Muscle of leg (tissue), 11 donors: ENCODE results near the gene CCDC124. TPM values are rescaled to one million over a fixed set of nuclear protein-coding genes. Genes with fewer than 3 reads are reported as not detected.
A peak's percentile ranks its signal among the peaks of the same experiment; 100 is the strongest.

Experiments used
- DNase-seq: peaks from one replicate; pipeline ENCODE4 v3.0.0; 2013
- H3K27ac ChIP-seq: one replicate; pipeline ENCODE4 v1.5.1; 2013; ENCODE audit warnings: mild to moderate bottlenecking, low read length, control low read depth
- H3K27me3 ChIP-seq: one replicate; pipeline ENCODE4 v1.6.1; 2013; ENCODE audit warnings: low read length; ENCODE audit not compliant: control insufficient read depth, insufficient read depth
- H3K36me3 ChIP-seq: one replicate; pipeline ENCODE4 v1.6.1; 2013; ENCODE audit warnings: low read length; ENCODE audit not compliant: control insufficient read depth, insufficient read depth
- H3K4me1 ChIP-seq: one replicate; pipeline ENCODE4 v1.6.1; 2013; ENCODE audit warnings: low read length; ENCODE audit not compliant: control insufficient read depth, insufficient read depth
- H3K4me3 ChIP-seq: one replicate; pipeline ENCODE4 v1.5.1; 2013; ENCODE audit warnings: low read length, control low read depth
- H3K9me3 ChIP-seq: replicated peaks from 2 replicates; pipeline ENCODE4 v1.6.1; 2013; ENCODE audit warnings: low read depth, low read length; ENCODE audit not compliant: control insufficient read depth
- WGBS: methylation state at CpG from one replicate; pipeline ENCODE4 v1.1.5; 2013; ENCODE audit warnings: missing lambda C conversion rate; ENCODE audit not compliant: insufficient coverage; 5-methylcytosine and 5-hydroxymethylcytosine counted together
- polyA plus RNA-seq, 8 donors: library from polyadenylated mRNA; unstranded; fragments of 120-200 nt; gene quantifications; one replicate each; pipeline versions ENCODE4 v1.2.1 to v1.2.3, GENCODE V29; 2013; ENCODE audit warnings: inconsistent platforms in 1 of 8, low replicate concordance in 1 of 8; ENCODE audit not compliant: insufficient read length in 8 of 8, insufficient read depth in 1 of 8
- total RNA-seq: library from RNA; stranded (reverse); fragments of 120-200 nt; gene quantifications from one replicate; pipeline ENCODE4 v1.2.4, GENCODE V29; 2013

Gene CCDC124
- total and polyA plus RNA-seq, 9 donors, result 16.4 to 78.0 (median 68.9) TPM

DNA sequence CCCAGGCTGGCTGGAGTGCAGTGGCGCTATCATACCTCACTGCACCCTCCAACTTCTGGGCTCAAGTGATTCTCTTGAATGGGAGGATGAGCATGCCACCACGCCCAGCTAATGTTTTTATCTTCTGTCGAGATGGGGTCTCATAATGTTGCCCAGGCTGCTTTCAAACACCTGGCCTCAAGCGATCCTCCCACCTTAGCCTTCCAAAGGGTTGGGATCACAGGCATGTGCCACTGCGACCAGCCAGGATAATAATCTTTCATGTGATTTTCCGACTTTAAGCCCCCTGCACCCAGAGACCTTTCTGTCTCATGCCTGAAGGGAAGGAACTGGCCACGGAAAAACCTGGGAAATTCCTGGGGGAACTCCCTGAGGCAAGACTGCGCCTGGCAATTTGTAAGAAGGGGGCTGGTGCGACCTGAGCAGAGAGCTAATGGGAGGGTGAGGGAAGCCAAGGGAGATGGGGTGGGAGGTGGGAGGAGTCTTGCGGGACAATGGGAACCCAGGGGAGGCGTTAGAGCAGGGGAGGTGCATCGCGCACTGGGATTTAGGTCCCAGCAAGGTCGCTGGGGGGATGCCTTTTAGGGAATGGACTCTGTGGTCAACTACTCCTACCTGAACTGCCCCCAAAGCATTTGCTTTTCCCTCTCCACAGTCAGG, 1.2 kb upstream of the CCDC124 start:
- peaks cover 16% of the 10 kb centered on the region for H3K4me1 ChIP-seq
- no peak for DNase-seq
- peak overlapping the region; percentile 81 for H3K4me3 ChIP-seq
- 29% methylated on average over 6 of the region's 14 CpGs for WGBS
- peaks cover 4% of the 10 kb centered on the region for H3K36me3 ChIP-seq
- peak overlapping the region; percentile 79 for H3K27ac ChIP-seq
- H3K27me3 ChIP-seq, result no peaks in the 10 kb centered on the region
- no peaks in the 10 kb centered on the region for H3K9me3 ChIP-seq

GRCh38 chr19:17933414-17934129, 757 bp downstream of the CCDC124 start:
- no peaks in the 10 kb centered on the region for H3K9me3 ChIP-seq
- DNase-seq, result no peak
- H3K4me3 ChIP-seq, result peak overlapping the region; percentile 81
- WGBS, result 14% methylated on average over 16 of the region's 19 CpGs
- H3K4me1 ChIP-seq, result peaks cover 16% of the 10 kb centered on the region
- H3K27me3 ChIP-seq, result no peaks in the 10 kb centered on the region
- H3K27ac ChIP-seq, result no peak overlapping the region
- H3K36me3 ChIP-seq, result peaks cover 16% of the 10 kb centered on the region

DNA sequence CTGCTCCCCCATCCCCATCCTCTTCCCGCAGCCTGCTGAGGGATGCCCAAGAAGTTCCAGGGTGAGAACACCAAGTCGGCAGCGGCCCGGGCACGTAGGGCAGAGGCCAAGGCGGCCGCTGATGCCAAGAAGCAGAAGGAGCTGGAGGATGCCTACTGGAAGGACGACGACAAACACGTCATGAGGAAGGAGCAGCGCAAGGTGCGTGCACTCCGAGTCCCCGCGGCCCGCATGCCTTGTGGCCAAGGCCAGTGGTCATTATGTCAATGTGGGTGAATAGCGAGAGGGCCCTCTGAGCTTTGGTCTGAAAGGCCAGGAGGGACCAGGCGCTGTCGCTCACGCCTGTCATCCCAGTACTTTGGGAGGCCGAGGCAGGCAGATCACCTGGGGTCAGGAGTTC, 3.6 kb downstream of the CCDC124 start:
- Histone ChIP-seq H3K4me3 (no peak overlapping the region), H3K4me1 (peaks cover 16% of the 10 kb centered on the region), H3K27me3 (no peaks in the 10 kb centered on the region), H3K27ac (no peak overlapping the region), H3K36me3 (peaks cover 30% of the 10 kb centered on the region), H3K9me3 (no peaks in the 10 kb centered on the region)
- no peak for DNase-seq
- 92% methylated on average over 16 of the region's 21 CpGs for WGBS

GRCh38 chr19:17937371-17937900, 4.6 kb downstream of the CCDC124 start:
- H3K36me3 ChIP-seq, result peaks cover 38% of the 10 kb centered on the region

DNA sequence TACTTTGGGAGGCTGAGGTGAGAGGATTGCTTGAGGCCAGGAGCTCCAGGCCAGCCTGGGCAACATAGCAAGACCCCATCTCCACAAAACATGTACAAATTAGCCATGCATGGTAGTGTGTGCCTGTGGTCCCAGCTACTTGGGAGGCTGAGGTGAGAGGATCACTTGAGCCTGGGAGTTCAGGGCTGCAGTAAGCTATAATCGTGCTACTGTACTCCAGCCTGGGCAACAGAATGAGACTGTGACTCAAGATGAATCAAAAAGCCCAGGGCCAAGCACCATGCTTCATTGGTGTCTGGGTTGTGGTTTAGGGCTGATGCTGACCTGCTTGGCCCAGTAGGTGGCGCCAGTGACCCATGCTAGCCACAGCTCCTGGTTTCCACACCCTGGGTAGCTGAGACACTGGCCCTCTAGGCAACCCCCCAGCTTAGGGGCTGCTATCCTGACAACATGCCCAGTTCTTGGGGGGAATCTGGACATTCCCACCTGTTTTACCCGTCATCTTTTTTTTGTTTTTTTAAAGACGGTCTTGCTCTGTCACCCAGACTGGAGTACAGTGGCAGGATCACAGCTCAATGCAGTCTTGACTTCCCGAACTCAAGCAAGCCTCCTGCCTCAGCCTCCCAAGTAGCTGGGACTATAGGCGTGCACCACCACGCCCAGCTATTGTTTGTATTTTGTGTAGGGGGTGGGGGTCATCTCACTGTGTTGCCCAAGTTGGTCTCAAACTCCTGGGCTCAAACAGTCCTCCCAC, 5.5 kb downstream of the CCDC124 start:
- WGBS, result 21% methylated on average over 3 of the region's 7 CpGs
- DNase-seq, result peak; percentile 71

More at GRCh38 chr19:17937371-17937900, 4.6 kb downstream of the CCDC124 start:
- Histone ChIP-seq H3K9me3 (no peaks in the 10 kb centered on the region), H3K27me3 (no peaks in the 10 kb centered on the region), H3K27ac (no peak overlapping the region), H3K4me3 (no peak overlapping the region), H3K4me1 (peaks cover 9% of the 10 kb centered on the region)
- DNase-seq, result no peak
- WGBS, result 86% methylated on average over 5 of the region's 9 CpGs

GRCh38 chr19:17942181-17942580, 9.4 kb downstream of the CCDC124 start:
- Histone ChIP-seq H3K27ac (no peak overlapping the region), H3K4me1 (peaks cover 15% of the 10 kb centered on the region), H3K27me3 (no peaks in the 10 kb centered on the region), H3K9me3 (no peaks in the 10 kb centered on the region), H3K36me3 (peaks cover 46% of the 10 kb centered on the region), H3K4me3 (no peak overlapping the region)
- WGBS, result 55% methylated on average over 17 of the region's 17 CpGs
- DNase-seq, result no peak

More for the DNA sequence above, 5.5 kb downstream of the CCDC124 start:
- Histone ChIP-seq H3K36me3 (peaks cover 43% of the 10 kb centered on the region), H3K27ac (no peak overlapping the region), H3K4me1 (peaks cover 7% of the 10 kb centered on the region), H3K27me3 (no peaks in the 10 kb centered on the region), H3K4me3 (no peak overlapping the region), H3K9me3 (no peaks in the 10 kb centered on the region)

- no peaks in the 10 kb centered on the region for H3K9me3 ChIP-seq
- H3K4me1 ChIP-seq, result peaks cover 18% of the 10 kb centered on the region
- 65% methylated on average over 31 of the region's 41 CpGs for WGBS
- peaks cover 45% of the 10 kb centered on the region for H3K36me3 ChIP-seq
- DNase-seq, result no peak
- no peak overlapping the region for H3K4me3 ChIP-seq
- H3K27me3 ChIP-seq, result no peaks in the 10 kb centered on the region
- H3K27ac ChIP-seq, result no peak overlapping the region
Measured at GRCh38 chr19:17942582-17943273, 9.9 kb downstream of the CCDC124 start.

GRCh38 chr19:17943274-17944221, 10.7 kb downstream of the CCDC124 start:
- no peak for DNase-seq
- Histone ChIP-seq H3K4me3 (no peak overlapping the region), H3K4me1 (peaks cover 20% of the 10 kb centered on the region), H3K9me3 (no peaks in the 10 kb centered on the region), H3K27ac (no peak overlapping the region), H3K27me3 (peaks cover 1% of the 10 kb centered on the region), H3K36me3 (peaks cover 39% of the 10 kb centered on the region)
- WGBS, result 60% methylated on average over 42 of the region's 57 CpGs

- H3K27me3 ChIP-seq, result peaks cover 9% of the 10 kb centered on the region
- no peak overlapping the region for H3K27ac ChIP-seq
- H3K4me3 ChIP-seq, result no peak overlapping the region
- H3K4me1 ChIP-seq, result peaks cover 27% of the 10 kb centered on the region
- peaks cover 35% of the 10 kb centered on the region for H3K36me3 ChIP-seq
- DNase-seq, result peak; percentile 56
- H3K9me3 ChIP-seq, result no peaks in the 10 kb centered on the region
- WGBS, result 30% methylated on average over 4 of the region's 4 CpGs
Measured at GRCh38 chr19:17944301-17944700, 11.5 kb downstream of the CCDC124 start.
